Left lung (tissue), 10 donors: ENCODE data around the gene ITPK1. TPM values are rescaled to one million over a fixed set of nuclear protein-coding genes. Genes with fewer than 3 reads are reported as not detected.
A peak's percentile ranks its signal among the peaks of the same experiment; 100 is the strongest.

Experiments used
- ATAC-seq: fragments of 200-7000 bp; cut with Tn5 transposase; one replicate; pipeline ENCODE4 v1.9.1; 2020; ENCODE audit warnings: moderate library complexity
- DNase-seq, 4 donors: peaks; one replicate each; pipeline ENCODE4 v3.0.0-alpha.2; 2013 to 2020
- H3K27ac ChIP-seq, 2 donors: fragments of 200-600 bp; sonication (generic) in 1 of 2; one replicate each; pipeline versions ENCODE4 v1.5.0 to v1.8.0; 2020 to 2021
- H3K27me3 ChIP-seq, 2 donors: fragments of 200-600 bp; sonication (generic) in 1 of 2; one replicate each; pipeline versions ENCODE4 v1.5.0 to v1.8.0; 2020 to 2021
- H3K36me3 ChIP-seq, 2 donors: fragments of 200-600 bp; sonication (generic) in 1 of 2; one replicate each; pipeline versions ENCODE4 v1.5.0 to v1.8.0; 2020 to 2021
- H3K4me1 ChIP-seq, 2 donors: fragments of 200-600 bp; one replicate each; pipeline ENCODE4 v1.8.0; 2021
- H3K4me3 ChIP-seq, 2 donors: fragments of 200-600 bp; sonication (generic) in 1 of 2; one replicate each; pipeline versions ENCODE4 v1.5.0 to v1.8.0; 2020 to 2021; ENCODE audit warnings: mild to moderate bottlenecking in 1 of 2
- H3K9me3 ChIP-seq, 2 donors: fragments of 200-600 bp; sonication (generic) in 1 of 2; one replicate each; pipeline versions ENCODE4 v1.5.0 to v1.8.0; 2020 to 2021
- intact Hi-C, 2 donors: fragments of 100-400 bp; cut with DNase I; formaldehyde crosslinking; loops; one replicate each; pipeline versions ENCODE4 v1.11.2 to v1.14.2; 2022
- polyA plus RNA-seq, 6 donors: library from polyadenylated mRNA; unstranded; fragments of 120-200 nt; gene quantifications; one replicate each; pipeline ENCODE4 v1.2.1, GENCODE V29; 2013; ENCODE audit not compliant: insufficient read length in 6 of 6
- total RNA-seq, 2 donors: library from RNA; stranded (reverse); fragmentation: NEBNext Ultra II Directional; extraction: Animal tissue kit (Norgen Biotek cat#: 25700); gene quantifications; one replicate each; pipeline ENCODE4 v1.2.1, GENCODE V29; 2021
- TF ChIP-seq, protein P1 (sequence below), 2 donors: fragments of 200-600 bp; sonication (generic) in 1 of 2; IDR thresholded peaks; one replicate each; pipeline versions ENCODE4 v1.5.0 to v1.8.0; 2021; ENCODE audit warnings: antibody characterized with exemption in 2 of 2
- donor health status: DM: no; HTN: yes; CAD: no.
- donor health status: DM: no; HTN: no; CAD: no.

ITPK1 gene
- total and polyA plus RNA-seq, 8 donors, result 18.1 to 108 (median 20.8) TPM

DNA sequence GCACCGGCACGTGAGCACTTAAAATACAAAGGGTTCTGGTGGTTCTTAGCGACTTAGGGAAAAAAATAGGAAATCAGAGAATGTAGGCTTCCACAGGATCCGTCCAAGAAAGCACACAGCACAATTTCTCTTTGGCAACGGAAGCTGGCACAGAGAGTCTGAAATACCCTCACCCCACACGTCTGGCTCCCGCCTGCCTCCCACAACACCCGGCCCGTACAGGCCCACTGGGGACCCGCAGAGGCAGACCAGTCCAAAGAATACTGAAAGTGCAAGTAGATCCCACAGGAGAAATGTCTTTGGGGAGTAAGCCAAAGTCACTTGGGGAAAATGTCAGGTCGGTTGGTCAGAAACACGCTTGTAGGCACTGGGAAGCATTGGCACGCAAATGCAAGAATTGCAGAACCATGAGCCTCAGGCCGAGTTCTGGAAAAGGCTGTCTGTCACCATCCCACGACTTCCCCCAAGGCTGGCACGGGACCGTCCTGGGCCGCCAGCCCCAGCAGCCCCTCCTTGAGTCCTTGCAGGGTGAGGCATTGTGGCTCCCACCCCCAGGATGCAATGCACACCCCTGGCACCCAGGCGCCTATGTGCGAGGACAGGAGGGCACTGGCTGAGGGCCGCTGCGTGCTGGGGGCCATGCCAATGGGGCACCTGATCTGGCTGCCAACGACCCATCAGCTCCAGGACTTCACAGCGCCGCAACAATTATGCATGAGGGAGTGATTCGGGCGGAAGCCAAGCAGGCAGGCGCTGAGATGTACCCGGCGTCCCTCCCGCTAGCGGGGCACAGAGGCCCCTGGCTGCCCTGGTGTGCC lies 163.0 kb downstream of the ITPK1 start:
- H3K4me1 ChIP-seq, result no peaks in the 10 kb centered on the region
- no peaks in the 10 kb centered on the region for H3K9me3 ChIP-seq
- H3K27me3 ChIP-seq, result no peaks in the 10 kb centered on the region
- intact Hi-C loops, result loop anchor here in 1 of 2 donors (5.0 kb wide), 1 partner anchor 185 kb away; no protein-coding TSS in a partner anchor
- DNase-seq (peak in 1 of 4 donors; percentile 81), ATAC-seq (no peak)
- TF ChIP-seq, protein P1, sequence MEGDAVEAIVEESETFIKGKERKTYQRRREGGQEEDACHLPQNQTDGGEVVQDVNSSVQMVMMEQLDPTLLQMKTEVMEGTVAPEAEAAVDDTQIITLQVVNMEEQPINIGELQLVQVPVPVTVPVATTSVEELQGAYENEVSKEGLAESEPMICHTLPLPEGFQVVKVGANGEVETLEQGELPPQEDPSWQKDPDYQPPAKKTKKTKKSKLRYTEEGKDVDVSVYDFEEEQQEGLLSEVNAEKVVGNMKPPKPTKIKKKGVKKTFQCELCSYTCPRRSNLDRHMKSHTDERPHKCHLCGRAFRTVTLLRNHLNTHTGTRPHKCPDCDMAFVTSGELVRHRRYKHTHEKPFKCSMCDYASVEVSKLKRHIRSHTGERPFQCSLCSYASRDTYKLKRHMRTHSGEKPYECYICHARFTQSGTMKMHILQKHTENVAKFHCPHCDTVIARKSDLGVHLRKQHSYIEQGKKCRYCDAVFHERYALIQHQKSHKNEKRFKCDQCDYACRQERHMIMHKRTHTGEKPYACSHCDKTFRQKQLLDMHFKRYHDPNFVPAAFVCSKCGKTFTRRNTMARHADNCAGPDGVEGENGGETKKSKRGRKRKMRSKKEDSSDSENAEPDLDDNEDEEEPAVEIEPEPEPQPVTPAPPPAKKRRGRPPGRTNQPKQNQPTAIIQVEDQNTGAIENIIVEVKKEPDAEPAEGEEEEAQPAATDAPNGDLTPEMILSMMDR (IDR thresholded peaks at IDR 0.05), result no peak
- no peak overlapping the region for H3K4me3 ChIP-seq
- peaks cover 2 to 82% of the 10 kb centered on the region in 2 donors for H3K36me3 ChIP-seq
- no peak overlapping the region for H3K27ac ChIP-seq

DNA sequence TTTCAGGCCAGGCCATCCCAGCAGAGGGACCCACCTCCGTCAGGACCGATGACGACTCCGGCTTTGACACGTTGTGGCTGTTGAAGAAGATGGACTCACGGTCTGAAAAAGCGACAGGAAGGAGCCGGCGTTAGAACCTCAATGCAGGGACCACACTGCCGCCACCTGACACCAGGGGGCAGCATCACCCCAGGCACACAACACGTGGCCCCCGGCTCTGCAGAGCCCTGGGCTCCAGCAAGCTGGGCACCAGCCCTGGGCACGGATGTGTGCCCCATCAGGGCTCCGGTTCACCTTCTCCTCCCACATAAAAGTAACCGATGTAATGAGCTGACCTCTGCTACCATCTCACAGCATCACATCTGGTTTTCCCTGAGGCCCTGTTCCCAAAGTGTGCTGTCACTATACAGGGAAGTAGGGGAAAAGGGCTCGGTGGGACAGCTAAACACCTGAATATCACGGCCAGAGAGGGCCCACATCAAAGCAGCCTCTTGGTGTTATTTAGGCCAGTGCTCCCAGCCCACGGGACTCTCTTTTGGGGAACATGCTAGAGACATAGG lies 163.7 kb downstream of the ITPK1 start:
- intact Hi-C loops, result loop anchor here in 1 of 2 donors (5.0 kb wide), 1 partner anchor 185 kb away; no protein-coding TSS in a partner anchor
- H3K4me3 ChIP-seq, result no peak overlapping the region
- H3K27ac ChIP-seq, result no peak overlapping the region
- H3K9me3 ChIP-seq, result no peaks in the 10 kb centered on the region
- ATAC-seq (peak; percentile 96), DNase-seq (peak; percentile 49 to 94 (median 74))
- no peaks in the 10 kb centered on the region for H3K27me3 ChIP-seq
- peaks cover 2 to 82% of the 10 kb centered on the region in 2 donors for H3K36me3 ChIP-seq
- TF ChIP-seq, protein P1 (IDR thresholded peaks at IDR 0.05), result peak; percentile 95
- no peaks in the 10 kb centered on the region for H3K4me1 ChIP-seq

DNA sequence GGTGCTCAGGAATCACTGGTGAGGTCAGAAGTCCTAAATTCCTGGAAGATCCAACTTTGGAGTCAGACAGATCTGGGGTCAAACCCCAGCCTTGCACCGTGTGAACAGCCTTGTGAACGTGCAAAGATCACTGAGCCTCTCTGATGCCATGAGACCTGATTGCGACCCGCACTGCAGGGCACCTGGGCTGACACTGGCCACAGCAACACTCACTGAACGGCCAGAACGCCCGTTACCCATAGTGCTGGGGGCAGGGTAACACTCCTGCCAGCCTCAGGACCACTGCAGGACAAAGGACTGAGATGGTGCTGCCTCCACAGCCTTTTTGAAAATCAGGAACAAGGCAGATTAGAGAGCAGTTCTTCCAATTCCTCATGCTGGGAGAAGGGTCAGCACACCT lies 164.5 kb downstream of the ITPK1 start:
- TF ChIP-seq, protein P1 (IDR thresholded peaks at IDR 0.05), result no peak
- intact Hi-C loops, result loop anchor here in 1 of 2 donors (5.0 kb wide), 1 partner anchor 186 kb away; no protein-coding TSS in a partner anchor
- peaks cover 2 to 82% of the 10 kb centered on the region in 2 donors for H3K36me3 ChIP-seq
- ATAC-seq (no peak), DNase-seq (peak in 1 of 4 donors; percentile 13)
- no peaks in the 10 kb centered on the region for H3K4me1 ChIP-seq
- no peaks in the 10 kb centered on the region for H3K9me3 ChIP-seq
- no peaks in the 10 kb centered on the region for H3K27me3 ChIP-seq
- H3K27ac ChIP-seq, result no peak overlapping the region
- no peak overlapping the region for H3K4me3 ChIP-seq

DNA sequence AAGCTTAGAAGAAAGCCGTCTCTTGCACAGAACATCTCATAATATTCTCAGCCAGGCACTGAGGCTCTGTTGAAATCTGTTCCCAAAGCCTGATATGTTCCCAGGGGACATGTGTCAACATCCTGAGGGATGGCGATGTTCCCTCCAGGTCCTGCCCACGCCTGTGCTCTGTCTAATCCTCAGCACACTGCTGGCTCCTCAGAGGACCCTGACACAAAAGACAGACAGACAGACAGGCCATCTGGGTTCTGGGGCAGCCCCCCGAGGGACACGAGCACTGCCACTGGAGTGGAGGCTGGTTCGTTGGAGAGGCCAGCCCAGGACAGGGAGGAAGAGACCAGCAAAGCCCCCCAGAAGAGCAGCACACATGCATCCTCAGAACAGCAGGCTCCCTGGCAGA lies 165.0 kb downstream of the ITPK1 start:
- intact Hi-C loops, result loop anchor here in 1 of 2 donors (5.0 kb wide), 1 partner anchor 187 kb away; no protein-coding TSS in a partner anchor
- no peak overlapping the region for H3K27ac ChIP-seq
- H3K4me3 ChIP-seq, result no peak overlapping the region
- no peaks in the 10 kb centered on the region for H3K4me1 ChIP-seq
- DNase-seq (peak in 1 of 4 donors; percentile 37), ATAC-seq (no peak)
- H3K27me3 ChIP-seq, result no peaks in the 10 kb centered on the region
- no peaks in the 10 kb centered on the region for H3K9me3 ChIP-seq
- TF ChIP-seq, protein P1 (IDR thresholded peaks at IDR 0.05), result no peak
- H3K36me3 ChIP-seq, result peaks cover 2 to 82% of the 10 kb centered on the region in 2 donors

DNA sequence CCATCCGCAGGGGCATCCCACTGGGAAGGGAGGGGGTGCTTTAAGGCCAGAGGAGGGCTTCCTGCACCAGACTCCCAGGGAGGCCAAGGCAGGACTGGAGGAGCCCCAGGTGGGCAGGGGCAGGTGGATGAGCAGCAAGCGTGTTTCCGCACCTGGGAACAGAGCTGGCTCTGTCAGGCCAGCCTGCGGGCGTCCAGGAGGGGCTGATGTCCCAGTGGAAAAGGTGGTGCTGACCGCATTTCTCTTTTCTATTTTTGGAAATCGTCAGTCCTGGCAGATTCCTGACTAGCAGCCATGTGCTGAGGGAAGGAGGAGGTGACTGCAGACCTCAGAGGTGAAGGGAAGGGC lies 165.6 kb downstream of the ITPK1 start:
- peaks cover 2 to 82% of the 10 kb centered on the region in 2 donors for H3K36me3 ChIP-seq

More for the DNA sequence above, 165.6 kb downstream of the ITPK1 start:
- TF ChIP-seq, protein P1 (IDR thresholded peaks at IDR 0.05), result no peak
- no peaks in the 10 kb centered on the region for H3K9me3 ChIP-seq
- no peak for ATAC-seq
- H3K4me3 ChIP-seq, result no peak overlapping the region
- H3K27ac ChIP-seq, result no peak overlapping the region
- DNase-seq, result peak in 1 of 4 donors; percentile 41
- intact Hi-C loops, result loop anchor here in 1 of 2 donors (5.0 kb wide), 1 partner anchor 187 kb away; no protein-coding TSS in a partner anchor
- no peaks in the 10 kb centered on the region for H3K27me3 ChIP-seq
- H3K4me1 ChIP-seq, result no peaks in the 10 kb centered on the region
